Keratinocyte (primary cell): ENCODE measurements around the gene SLC37A1.

Experiments used
- CTCF ChIP-seq, 3 experiments: IDR thresholded peaks in 1 of 3; conservative IDR thresholded peaks in 1 of 3; optimal IDR thresholded peaks in 1 of 3; 2 replicates in 2 of 3; 3 replicates in 1 of 3; pipeline versions ENCODE3 to v1.5.1; 2011; ENCODE audit warnings: low read length in 3 of 3, mild to moderate bottlenecking in 3 of 3, moderate library complexity in 2 of 3, control low read depth in 1 of 3, inconsistent platforms in 1 of 3; ENCODE audit not compliant: insufficient read depth in 2 of 3; ENCODE audit errors: extremely low read depth in 1 of 3
- EZH2 ChIP-seq: IDR thresholded peaks from one replicate; pipeline ENCODE4 v1.6.1; 2012; ENCODE audit warnings: inconsistent platforms, mild to moderate bottlenecking, low read length, moderate library complexity

GRCh38 chr21:42508371-42508770 is 5.3 kb upstream of the SLC37A1 start:
- TF ChIP-seq CTCF (optimal IDR thresholded peaks at IDR 0.05 in 1 of 3, IDR thresholded peaks at IDR 0.05 in 1 of 3, conservative IDR thresholded peaks at IDR 0.05 in 1 of 3; ENCODE audit: extremely low read depth in 1 of 3, insufficient read depth in 2 of 3, low read length in 3 of 3) (no peak), EZH2 (no peak)
